Stomach (tissue), 4 donors: ENCODE data around the gene XYLT1.

Experiments
- CTCF ChIP-seq, 7 experiments: fragments of 450-650 bp in 4 of 7; fragments of 200-600 bp in 3 of 7; sonication (generic) in 3 of 7; IDR thresholded peaks; one replicate each; pipeline ENCODE4 v1.5.1; 2016 to 2019; ENCODE audit warnings: antibody characterized with exemption in 7 of 7, control low read depth in 2 of 7, mild to moderate bottlenecking in 1 of 7
- POLR2A ChIP-seq, 4 donors: fragments of 450-650 bp; IDR thresholded peaks; one replicate each; pipeline ENCODE4 v1.6.1; 2016; ENCODE audit warnings: antibody characterized with exemption in 4 of 4, control low read depth in 2 of 4, mild to moderate bottlenecking in 1 of 4, moderate library complexity in 1 of 4

- TF ChIP-seq POLR2A (IDR thresholded peaks at IDR 0.05), result no peak
- no peak for TF ChIP-seq CTCF (IDR thresholded peaks at IDR 0.05)
Observed at GRCh38 chr16:17281052-17281451, 189.7 kb downstream of the XYLT1 start.
